RWPE2 (cell line): ENCODE data around the gene SEPTIN1.

ENCODE experiments used
- ATAC-seq: fragments of 200-7000 bp; cut with Tn5 transposase; 3 replicates; pipeline ENCODE4 v1.9.1; 2021; ENCODE audit warnings: low read depth
- DNase-seq: peaks from one replicate; pipeline ENCODE4 v3.0.0-alpha.2; 2020; ENCODE audit warnings: low spot score
- H3K27ac ChIP-seq: fragments of 450-650 bp; 2 replicates; pipeline ENCODE4 v1.5.1; 2017; ENCODE audit warnings: mild to moderate bottlenecking; ENCODE audit not compliant: poor library complexity, severe bottlenecking
- H3K27me3 ChIP-seq: fragments of 250-450 bp; sonication (Bioruptor Pico); 2 replicates; pipeline ENCODE4 v1.5.1; 2021; ENCODE audit warnings: mild to moderate bottlenecking, moderate library complexity; ENCODE audit not compliant: insufficient read depth, poor library complexity, severe bottlenecking
- H3K36me3 ChIP-seq: fragments of 250-450 bp; sonication (Bioruptor Pico); 2 replicates; pipeline ENCODE4 v1.5.1; 2020; ENCODE audit warnings: low read depth, mild to moderate bottlenecking, moderate library complexity
- H3K4me1 ChIP-seq: fragments of 250-450 bp; sonication (Bioruptor Pico); 2 replicates; pipeline ENCODE4 v1.5.1; 2021; ENCODE audit warnings: mild to moderate bottlenecking, moderate library complexity; ENCODE audit not compliant: insufficient read depth, poor library complexity, severe bottlenecking
- H3K4me3 ChIP-seq: fragments of 250-450 bp; sonication (Bioruptor Pico); 2 replicates; pipeline ENCODE4 v1.5.1; 2021; ENCODE audit warnings: mild to moderate bottlenecking, moderate library complexity; ENCODE audit not compliant: severe bottlenecking
- H3K9me3 ChIP-seq: fragments of 250-450 bp; sonication (Bioruptor Pico); 2 replicates; pipeline ENCODE4 v1.5.1; 2021; ENCODE audit warnings: mild to moderate bottlenecking, moderate library complexity; ENCODE audit not compliant: severe bottlenecking
- TF ChIP-seq, protein P1 (sequence below): fragments of 450-650 bp; IDR thresholded peaks from one replicate; pipeline ENCODE4 v1.5.1; 2017; ENCODE audit warnings: mild to moderate bottlenecking, moderate library complexity; ENCODE audit not compliant: poor library complexity, severe bottlenecking

SEPTIN1 gene

DNA sequence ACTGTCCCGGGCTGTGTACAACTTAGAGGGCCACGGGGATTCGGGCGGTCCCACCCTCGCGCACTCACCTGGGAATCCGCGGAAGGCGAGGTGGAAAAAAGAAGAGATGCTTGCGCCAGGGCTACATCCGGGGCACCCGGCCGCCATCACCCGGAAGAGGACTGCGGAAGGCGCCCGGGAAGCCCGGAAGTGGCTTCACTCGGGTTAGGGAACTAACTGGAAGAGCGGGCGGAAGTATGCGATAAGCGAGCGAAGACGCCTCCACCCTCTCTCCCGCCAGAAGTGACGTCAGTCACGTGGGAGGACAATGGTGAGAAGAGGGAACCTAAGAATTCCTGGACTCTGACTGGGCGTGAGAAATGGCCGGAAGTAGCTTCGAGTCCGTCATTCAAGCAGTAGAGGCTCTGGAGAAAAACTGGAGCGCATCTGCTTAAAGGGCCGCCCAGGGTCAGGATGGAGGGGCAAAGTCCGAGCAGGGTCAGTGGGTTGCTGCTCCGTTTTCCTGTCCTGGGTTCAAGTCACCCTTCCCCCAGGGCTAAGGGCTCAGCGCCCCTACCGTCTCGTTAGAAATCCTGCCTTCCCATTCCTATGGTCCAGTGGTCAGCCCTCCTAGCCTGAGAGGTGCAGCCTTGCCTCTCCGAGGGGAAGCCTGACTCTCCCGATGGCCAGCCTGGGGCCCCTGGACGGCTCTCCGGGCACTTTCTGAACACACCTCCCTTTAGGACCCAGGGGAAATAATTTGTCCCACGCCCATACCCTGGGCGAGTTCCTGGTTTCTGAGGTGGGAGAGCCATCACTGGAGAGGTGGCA is 27.0 kb downstream of the SEPTIN1 start, which contains the start of gene CD2BP2:
CD2BP2 (minus strand) TSS at position 165 of the 810 bp plus-strand sequence. CDS start 627 bp downstream, outside the sequence.
- Histone ChIP-seq H3K9me3 (no peaks in the 10 kb centered on the region), H3K36me3 (peaks cover 33% of the 10 kb centered on the region), H3K4me1 (no peaks in the 10 kb centered on the region), H3K27ac (peak within 1 kb of the TSS; percentile 83), H3K27me3 (no peaks in the 10 kb centered on the region), H3K4me3 (peak within 1 kb of the TSS; percentile 84)
- peak; percentile 84 for ATAC-seq
- TF ChIP-seq, protein P1, sequence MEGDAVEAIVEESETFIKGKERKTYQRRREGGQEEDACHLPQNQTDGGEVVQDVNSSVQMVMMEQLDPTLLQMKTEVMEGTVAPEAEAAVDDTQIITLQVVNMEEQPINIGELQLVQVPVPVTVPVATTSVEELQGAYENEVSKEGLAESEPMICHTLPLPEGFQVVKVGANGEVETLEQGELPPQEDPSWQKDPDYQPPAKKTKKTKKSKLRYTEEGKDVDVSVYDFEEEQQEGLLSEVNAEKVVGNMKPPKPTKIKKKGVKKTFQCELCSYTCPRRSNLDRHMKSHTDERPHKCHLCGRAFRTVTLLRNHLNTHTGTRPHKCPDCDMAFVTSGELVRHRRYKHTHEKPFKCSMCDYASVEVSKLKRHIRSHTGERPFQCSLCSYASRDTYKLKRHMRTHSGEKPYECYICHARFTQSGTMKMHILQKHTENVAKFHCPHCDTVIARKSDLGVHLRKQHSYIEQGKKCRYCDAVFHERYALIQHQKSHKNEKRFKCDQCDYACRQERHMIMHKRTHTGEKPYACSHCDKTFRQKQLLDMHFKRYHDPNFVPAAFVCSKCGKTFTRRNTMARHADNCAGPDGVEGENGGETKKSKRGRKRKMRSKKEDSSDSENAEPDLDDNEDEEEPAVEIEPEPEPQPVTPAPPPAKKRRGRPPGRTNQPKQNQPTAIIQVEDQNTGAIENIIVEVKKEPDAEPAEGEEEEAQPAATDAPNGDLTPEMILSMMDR: no peak
- DNase-seq: peak; percentile 96

DNA sequence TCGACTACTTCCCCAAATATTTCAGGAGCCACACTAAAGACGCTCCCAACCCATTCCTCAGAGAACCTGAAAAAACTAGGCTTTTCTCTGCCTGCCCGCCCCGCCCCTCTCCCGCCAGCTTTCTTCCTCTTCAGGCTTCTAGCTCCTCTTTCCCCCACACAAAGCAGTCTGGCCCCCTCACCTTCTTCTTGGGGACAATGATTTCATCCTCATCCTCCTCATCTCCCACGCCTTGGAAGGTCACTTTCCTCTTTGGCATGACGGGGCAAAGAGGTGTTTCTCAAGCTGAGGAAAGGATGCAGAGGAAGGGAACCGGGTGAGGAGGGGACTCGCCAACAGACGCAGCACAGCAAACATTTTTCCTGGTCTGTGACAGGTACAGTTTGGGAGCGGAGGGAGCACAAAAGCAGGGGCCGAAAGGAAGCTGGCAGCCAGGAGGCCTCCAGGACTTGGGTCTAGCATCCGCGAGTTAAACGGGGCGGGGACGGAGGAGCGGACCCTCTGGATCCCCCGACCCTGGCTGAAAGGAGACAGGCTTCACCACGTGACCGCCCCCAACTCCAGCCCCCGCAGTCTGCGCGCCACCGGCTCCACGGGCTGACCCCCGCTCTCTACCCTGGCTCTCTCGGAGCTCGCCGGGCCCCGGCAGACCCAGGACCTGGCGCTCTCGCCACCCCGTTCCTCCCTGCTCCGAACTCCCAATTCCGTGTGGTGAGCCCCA is 27.8 kb downstream of the SEPTIN1 start:
- H3K27ac ChIP-seq: peak overlapping the region; percentile 83
- peak; percentile 57 for DNase-seq
- peak overlapping the region; percentile 84 for H3K4me3 ChIP-seq
- no peaks in the 10 kb centered on the region for H3K27me3 ChIP-seq
- H3K4me1 ChIP-seq: no peaks in the 10 kb centered on the region
- ATAC-seq: peak; percentile 22
- H3K36me3 ChIP-seq: peaks cover 33% of the 10 kb centered on the region
- H3K9me3 ChIP-seq: no peaks in the 10 kb centered on the region
- TF ChIP-seq, protein P1: no peak

DNA sequence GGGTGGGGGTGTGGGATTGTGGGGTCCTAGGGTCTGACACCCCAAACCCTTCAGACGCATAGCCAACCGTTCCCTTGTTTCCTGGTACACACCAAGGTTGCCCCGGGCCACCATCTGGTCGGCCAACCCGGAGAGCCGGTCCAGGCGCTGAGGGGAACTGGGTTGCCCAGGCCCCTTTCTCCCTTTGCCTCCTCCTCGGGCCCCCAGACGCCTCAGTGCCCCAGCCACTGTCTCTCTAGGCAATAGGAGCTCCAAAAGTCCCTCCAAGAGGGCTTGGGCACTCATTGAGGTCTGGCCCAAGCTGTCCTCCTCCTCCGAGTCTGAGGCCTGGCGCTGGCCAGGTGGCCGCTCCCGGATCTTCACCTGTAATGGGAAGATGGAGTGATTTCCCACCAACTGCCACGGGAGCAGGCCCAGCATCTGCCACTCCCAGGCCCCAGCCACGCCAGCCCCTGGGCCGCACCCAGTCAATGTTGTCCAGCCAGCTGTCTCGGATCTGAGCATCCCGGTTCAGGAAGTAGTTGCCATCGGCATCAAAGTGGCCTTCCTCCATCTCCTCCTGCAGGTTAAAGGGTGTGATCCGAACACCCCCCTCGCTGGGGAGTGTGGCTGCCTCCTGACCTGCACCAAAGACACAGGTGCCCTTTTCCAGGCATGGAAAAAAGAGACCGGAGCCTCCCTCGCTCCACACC is 28.8 kb downstream of the SEPTIN1 start:
- Histone ChIP-seq H3K4me1 (no peaks in the 10 kb centered on the region), H3K4me3 (no peak overlapping the region), H3K36me3 (peaks cover 33% of the 10 kb centered on the region), H3K9me3 (no peaks in the 10 kb centered on the region), H3K27me3 (no peaks in the 10 kb centered on the region), H3K27ac (peak overlapping the region; percentile 83)
- peak; percentile 56 for DNase-seq
- TF ChIP-seq, protein P1: no peak
- no peak for ATAC-seq

DNA sequence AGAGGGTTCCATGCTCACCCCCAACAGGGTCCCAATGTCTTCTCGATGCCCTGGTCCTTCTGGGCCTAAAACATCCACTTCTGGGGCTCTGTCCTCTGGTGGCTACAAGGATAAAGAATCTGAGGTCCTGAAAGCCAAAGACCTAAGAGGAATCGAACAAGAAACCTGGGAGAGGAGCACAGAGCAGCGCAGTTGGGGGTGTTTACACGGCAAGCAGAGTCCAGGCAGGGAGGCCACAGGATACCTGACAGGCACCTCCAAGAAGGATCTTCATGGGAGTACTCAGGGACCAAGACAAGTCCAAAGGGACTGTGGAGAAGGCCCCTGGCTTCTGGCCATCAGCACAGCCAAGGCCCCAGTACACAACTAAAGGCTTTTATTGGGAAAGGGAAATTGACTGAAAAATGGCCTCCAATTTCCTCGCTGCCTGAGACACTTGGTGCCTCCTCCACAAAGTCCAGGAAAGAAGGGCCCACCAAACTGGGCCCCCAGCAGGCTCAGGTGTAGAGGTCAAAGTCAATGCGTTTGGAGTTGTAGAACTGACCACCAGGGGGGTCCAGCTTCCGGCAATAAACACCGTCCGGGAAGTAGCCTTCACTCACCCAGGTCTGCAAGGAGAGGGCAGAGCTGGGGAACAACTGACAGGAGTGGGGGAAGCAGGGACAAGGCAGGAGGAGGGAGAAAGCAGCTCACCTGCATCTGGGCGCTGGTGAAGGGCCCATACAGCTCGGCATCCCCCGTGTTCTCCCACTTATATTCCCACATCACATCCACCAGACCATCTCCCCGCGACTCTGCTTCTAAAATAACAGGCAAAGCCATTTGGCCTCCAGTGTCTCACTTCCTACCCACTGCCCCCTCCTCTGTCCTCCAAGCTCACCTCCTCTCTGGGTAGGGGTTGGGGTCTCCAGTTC is 29.6 kb downstream of the SEPTIN1 start:
- TF ChIP-seq, protein P1: no peak
- H3K4me1 ChIP-seq: no peaks in the 10 kb centered on the region
- H3K9me3 ChIP-seq: no peaks in the 10 kb centered on the region
- DNase-seq: no peak
- H3K27ac ChIP-seq: no peak overlapping the region
- no peaks in the 10 kb centered on the region for H3K27me3 ChIP-seq
- H3K4me3 ChIP-seq: no peak overlapping the region
- no peak for ATAC-seq
- peaks cover 33% of the 10 kb centered on the region for H3K36me3 ChIP-seq
